H1 (cell line): ENCODE results near the gene BCL2. TPM values are rescaled to one million over a fixed set of nuclear protein-coding genes. Genes with fewer than 3 reads are reported as not detected.
"Not testable (repeated sequence)": the region's sequence is repeated elsewhere in the genome, so short reads cannot be mapped to it uniquely, and the experiment has no call there.

Experiments
- CTCF ChIA-PET: fragments of 300-600 bp; sonication (Branson Sonifier 250); formaldehyde crosslinking; loops from one replicate; lab custom pipeline; 2021; ENCODE audit not compliant: partially characterized antibody; lab: Charles Lee
- POLR2A ChIA-PET: fragments of 300-600 bp; sonication (Branson Sonifier 250); formaldehyde crosslinking; loops from one replicate; lab custom pipeline; 2021; ENCODE audit warnings: inconsistent platforms; ENCODE audit not compliant: partially characterized antibody; lab: Charles Lee
- DNase-seq, 2 experiments: peaks; one replicate each; pipeline versions ENCODE4 v3.0.0 to v3.0.0-alpha.2; 2010 to 2022; ENCODE audit warnings: low spot score in 2 of 2, low read depth in 1 of 2, mixed read lengths in 1 of 2
- FAIRE-seq: peaks from 2 replicates; lab custom pipeline; 2011; peaks lifted over from hg19 to GRCh38; lab: Jason Lieb, UNC
- H2AFZ ChIP-seq: 2 replicates; pipeline ENCODE4 v1.8.1; 2012; ENCODE audit warnings: low read length, inconsistent platforms
- H2AK5ac ChIP-seq: 2 replicates; pipeline ENCODE4 v1.6.1; 2013; ENCODE audit warnings: low read depth, low read length
- H2BK120ac ChIP-seq: replicated peaks from 2 replicates; pipeline ENCODE3; 2013; ENCODE audit warnings: low read depth, low read length, inconsistent platforms
- H2BK12ac ChIP-seq: 2 replicates; pipeline ENCODE4 v1.6.1; 2013; ENCODE audit warnings: low read depth, low read length
- H2BK15ac ChIP-seq: 2 replicates; pipeline ENCODE4 v1.6.1; 2013; ENCODE audit warnings: low read length
- H2BK20ac ChIP-seq: 2 replicates; pipeline ENCODE4 v1.6.1; 2013; ENCODE audit warnings: low read length
- H2BK5ac ChIP-seq: 2 replicates; pipeline ENCODE4 v1.6.1; 2013; ENCODE audit warnings: low read depth, low read length
- H3K14ac ChIP-seq: 2 replicates; pipeline ENCODE4 v1.6.1; 2013; ENCODE audit warnings: inconsistent platforms; ENCODE audit not compliant: insufficient read length
- H3K18ac ChIP-seq: 2 replicates; pipeline ENCODE4 v1.6.1; 2013; ENCODE audit warnings: low read length; ENCODE audit errors: extremely low read depth
- H3K23ac ChIP-seq: 2 replicates; pipeline ENCODE4 v1.6.1; 2013; ENCODE audit warnings: inconsistent platforms; ENCODE audit not compliant: insufficient read length
- H3K23me2 ChIP-seq: 2 replicates; pipeline ENCODE4 v1.6.1; 2013; ENCODE audit warnings: low read depth, low read length
- H3K27ac ChIP-seq: 2 replicates; pipeline ENCODE4 v1.6.1; 2011; ENCODE audit warnings: low read depth, low read length, inconsistent platforms
- H3K27me3 ChIP-seq, 4 experiments: replicated peaks in 1 of 4; 1 replicate in 1 of 4; 2 replicates in 3 of 4; pipeline versions ENCODE4 v1.6.1 to v1.8.1; 2011 to 2013; ENCODE audit warnings: low read length in 3 of 4, mild to moderate bottlenecking in 3 of 4, inconsistent platforms in 2 of 4, mixed read lengths in 2 of 4, moderate library complexity in 1 of 4; ENCODE audit not compliant: control insufficient read depth in 3 of 4, insufficient read depth in 3 of 4; ENCODE audit errors: extremely low read depth in 1 of 4
- H3K36me3 ChIP-seq, 4 experiments: 2 replicates each; pipeline versions ENCODE4 v1.6.1 to v1.8.1; 2011 to 2013; ENCODE audit warnings: mild to moderate bottlenecking in 4 of 4, low read length in 3 of 4, moderate library complexity in 2 of 4, control low read depth in 1 of 4, inconsistent platforms in 1 of 4; ENCODE audit not compliant: insufficient read depth in 4 of 4, control insufficient read depth in 2 of 4
- H3K4ac ChIP-seq: replicated peaks from 2 replicates; pipeline ENCODE3; 2013; ENCODE audit warnings: low read length, low read depth, mixed read lengths, inconsistent platforms; ENCODE audit not compliant: insufficient read length
- H3K4me1 ChIP-seq, 4 experiments: replicated peaks in 1 of 4; 1 replicate in 1 of 4; 2 replicates in 3 of 4; pipeline versions ENCODE4 v1.6.1 to v1.8.1; 2011 to 2013; ENCODE audit warnings: low read length in 3 of 4, inconsistent platforms in 2 of 4, mixed read lengths in 1 of 4; ENCODE audit not compliant: insufficient read depth in 4 of 4, control insufficient read depth in 3 of 4
- H3K4me2 ChIP-seq, 2 experiments: 2 replicates each; pipeline versions ENCODE4 v1.6.1 to v1.8.1; 2011 to 2013; ENCODE audit warnings: low read depth in 2 of 2, low read length in 2 of 2, control low read depth in 1 of 2, inconsistent platforms in 1 of 2, mild to moderate bottlenecking in 1 of 2; ENCODE audit not compliant: insufficient read depth in 1 of 2
- H3K4me3 ChIP-seq, 4 experiments: fragments of 200-600, 300-600 bp in 1 of 4; sonication (generic), shearing (Covaris generic), sonication (Bioruptor Twin) in 1 of 4; 2 replicates each; pipeline versions ENCODE4 v1.5.1 to v1.8.1; 2011 to 2016; ENCODE audit warnings: low read length in 4 of 4, low read depth in 3 of 4, control low read depth in 2 of 4, inconsistent platforms in 2 of 4, mild to moderate bottlenecking in 2 of 4, mixed read lengths in 1 of 4, moderate library complexity in 1 of 4; ENCODE audit not compliant: insufficient read depth in 2 of 4; ENCODE audit errors: extremely low read depth in 1 of 4
- H3K56ac ChIP-seq: replicated peaks from 2 replicates; pipeline ENCODE3; 2013; ENCODE audit warnings: low read depth, mild to moderate bottlenecking, mixed read lengths, low read length, inconsistent platforms; ENCODE audit not compliant: insufficient read length
- H3K79me1 ChIP-seq: 2 replicates; pipeline ENCODE4 v1.6.1; 2013; ENCODE audit warnings: low read depth, low read length, control low read depth
- H3K79me2 ChIP-seq, 2 experiments: 2 replicates each; pipeline versions ENCODE4 v1.6.1 to v1.8.1; 2012 to 2013; ENCODE audit warnings: low read length in 2 of 2, mild to moderate bottlenecking in 2 of 2, inconsistent platforms in 1 of 2; ENCODE audit not compliant: insufficient read depth in 2 of 2, control insufficient read depth in 1 of 2
- H3K9ac ChIP-seq, 4 experiments: replicated peaks in 1 of 4; 1 replicate in 1 of 4; 2 replicates in 3 of 4; pipeline versions ENCODE4 v1.6.1 to v1.8.1; 2011 to 2013; ENCODE audit warnings: low read depth in 3 of 4, low read length in 3 of 4, control low read depth in 2 of 4, mild to moderate bottlenecking in 2 of 4, moderate library complexity in 2 of 4, inconsistent platforms in 1 of 4; ENCODE audit errors: extremely low read depth in 1 of 4
- H3K9me3 ChIP-seq, 2 experiments: 2 replicates each; pipeline versions ENCODE4 v1.6.1 to v1.8.1; 2012 to 2013; ENCODE audit warnings: mild to moderate bottlenecking in 2 of 2, moderate library complexity in 2 of 2, control low read depth in 1 of 2, inconsistent platforms in 1 of 2, low read depth in 1 of 2, low read length in 1 of 2, mixed read lengths in 1 of 2; ENCODE audit not compliant: insufficient read depth in 2 of 2
- H4K20me1 ChIP-seq, 2 experiments: replicated peaks in 1 of 2; 2 replicates each; pipeline versions ENCODE3 to v1.8.1; 2011 to 2013; ENCODE audit warnings: inconsistent platforms in 2 of 2, low read length in 2 of 2, mild to moderate bottlenecking in 1 of 2; ENCODE audit not compliant: insufficient read depth in 2 of 2, control insufficient read depth in 1 of 2
- H4K5ac ChIP-seq: 2 replicates; pipeline ENCODE4 v1.6.1; 2013; ENCODE audit warnings: low read length, low read depth, mixed read lengths, inconsistent platforms; ENCODE audit not compliant: insufficient read length
- H4K8ac ChIP-seq: 2 replicates; pipeline ENCODE4 v1.8.0; 2013; ENCODE audit warnings: mild to moderate bottlenecking, moderate library complexity, low read length, inconsistent platforms; ENCODE audit not compliant: insufficient read depth; ENCODE audit errors: extremely low read depth
- H4K91ac ChIP-seq: replicated peaks from 2 replicates; pipeline ENCODE3; 2013; ENCODE audit warnings: low read length, mixed read lengths, inconsistent platforms; ENCODE audit not compliant: insufficient read length
- WGBS, 2 experiments: shearing (Covaris generic) in 1 of 2; methylation state at CpG; one replicate each; pipeline versions ENCODE4 v1.1.6 to v1.1.7; 2013 to 2015; ENCODE audit warnings: low lambda C conversion rate in 2 of 2, mixed read lengths in 2 of 2, inconsistent platforms in 1 of 2, low coverage in 1 of 2, missing lambda C conversion rate in 1 of 2; ENCODE audit not compliant: insufficient replicate concordance in 2 of 2, insufficient coverage in 1 of 2, insufficient read length in 1 of 2; ENCODE audit errors: extremely low coverage in 1 of 2, missing lambda C conversion rate in 1 of 2; 5-methylcytosine and 5-hydroxymethylcytosine counted together
- polyA plus RNA-seq, 7 experiments: library from polyadenylated mRNA; depleted of rRNA in 3 of 7; stranded (reverse) in 5 of 7; unstranded in 2 of 7; fragments of >200 nt in 5 of 7; fragments of 200-250 nt in 2 of 7; gene quantifications; 1 replicate in 5 of 7; 2 replicates in 1 of 7; 4 replicates in 1 of 7; pipeline versions ENCODE4 v1.2.1 to v1.2.3, GENCODE V29; 2011 to 2013; ENCODE audit warnings: missing spikeins in 2 of 7, mixed read lengths in 2 of 7
- total RNA-seq: library from RNA; stranded (reverse); fragmentation: NEBNext Ultra II Directional; extraction: Animal tissue kit (Norgen Biotek cat#: 25700); gene quantifications from 2 replicates; pipeline ENCODE4 v1.2.1, GENCODE V29; 2021

BCL2 gene
- total and polyA plus RNA-seq, 2 of the 8 experiments (the other 6 are each of a cell fraction or from before 2014, with no cell fraction given) = 0.59 to 4.5 TPM

DNA sequence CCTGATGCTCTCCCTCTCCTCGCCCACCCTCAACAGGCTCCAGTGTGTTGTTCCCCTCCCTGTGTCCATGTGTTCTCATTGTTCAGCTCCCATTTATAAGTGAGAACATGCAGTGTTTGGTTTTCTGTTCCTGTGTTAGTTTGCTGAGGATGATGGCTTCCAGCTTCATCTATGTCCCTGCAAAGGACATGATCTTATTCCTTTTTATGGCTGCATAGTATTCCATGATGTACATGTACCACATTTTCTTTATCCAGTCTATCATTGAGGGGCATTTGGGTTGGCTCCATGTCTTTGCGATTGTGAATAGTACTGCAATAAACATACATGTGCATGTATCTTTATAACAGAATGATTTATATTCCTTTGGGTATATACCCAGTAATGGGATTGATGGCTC is 128.7 kb downstream of the BCL2 start:
- H3K27ac ChIP-seq, H3K4ac ChIP-seq, H3K23ac ChIP-seq, H2BK120ac ChIP-seq, H2AK5ac ChIP-seq, H3K79me1 ChIP-seq, H3K9me3 ChIP-seq, H3K18ac ChIP-seq, H2BK15ac ChIP-seq, H3K4me2 ChIP-seq, H3K27me3 ChIP-seq, H3K14ac ChIP-seq, H2BK12ac ChIP-seq, H4K91ac ChIP-seq, H4K5ac ChIP-seq, FAIRE-seq, H3K4me1 ChIP-seq, H3K56ac ChIP-seq, H3K9ac ChIP-seq, H3K4me3 ChIP-seq, H3K79me2 ChIP-seq, DNase-seq, H3K23me2 ChIP-seq, H2BK5ac ChIP-seq, POLR2A ChIA-PET, H4K20me1 ChIP-seq, H2BK20ac ChIP-seq, H2AFZ ChIP-seq, H3K36me3 ChIP-seq, H4K8ac ChIP-seq: not testable (repeated sequence)
- CTCF ChIA-PET = interaction anchor here (1.2 to 1.3 kb wide), 2 partner anchors 20 to 25 kb away, joined by 3 to 4 read pairs; no protein-coding TSS in a partner anchor
- 89% methylated on average over 2 of the region's 2 CpGs; no CpG with 5 or more reads in 1 of the 2 experiments for WGBS, 2 experiments
